IPS-18c (cell line): ENCODE results near the gene ZNF620.
"Not testable (repeated sequence)": the region's sequence is repeated elsewhere in the genome, so short reads cannot be mapped to it uniquely, and the experiment has no call there.

Experiments used
- H3K4me3 ChIP-seq: 2 replicates; pipeline ENCODE4 v1.7.0; 2013; ENCODE audit warnings: low read depth, mild to moderate bottlenecking, low read length, moderate library complexity; ENCODE audit not compliant: insufficient read depth
- H3K9me3 ChIP-seq: one replicate; pipeline ENCODE4 v1.6.1; 2013; ENCODE audit warnings: mild to moderate bottlenecking, low read length, moderate library complexity; ENCODE audit not compliant: control insufficient read depth, insufficient read depth

The ZNF620 gene

DNA sequence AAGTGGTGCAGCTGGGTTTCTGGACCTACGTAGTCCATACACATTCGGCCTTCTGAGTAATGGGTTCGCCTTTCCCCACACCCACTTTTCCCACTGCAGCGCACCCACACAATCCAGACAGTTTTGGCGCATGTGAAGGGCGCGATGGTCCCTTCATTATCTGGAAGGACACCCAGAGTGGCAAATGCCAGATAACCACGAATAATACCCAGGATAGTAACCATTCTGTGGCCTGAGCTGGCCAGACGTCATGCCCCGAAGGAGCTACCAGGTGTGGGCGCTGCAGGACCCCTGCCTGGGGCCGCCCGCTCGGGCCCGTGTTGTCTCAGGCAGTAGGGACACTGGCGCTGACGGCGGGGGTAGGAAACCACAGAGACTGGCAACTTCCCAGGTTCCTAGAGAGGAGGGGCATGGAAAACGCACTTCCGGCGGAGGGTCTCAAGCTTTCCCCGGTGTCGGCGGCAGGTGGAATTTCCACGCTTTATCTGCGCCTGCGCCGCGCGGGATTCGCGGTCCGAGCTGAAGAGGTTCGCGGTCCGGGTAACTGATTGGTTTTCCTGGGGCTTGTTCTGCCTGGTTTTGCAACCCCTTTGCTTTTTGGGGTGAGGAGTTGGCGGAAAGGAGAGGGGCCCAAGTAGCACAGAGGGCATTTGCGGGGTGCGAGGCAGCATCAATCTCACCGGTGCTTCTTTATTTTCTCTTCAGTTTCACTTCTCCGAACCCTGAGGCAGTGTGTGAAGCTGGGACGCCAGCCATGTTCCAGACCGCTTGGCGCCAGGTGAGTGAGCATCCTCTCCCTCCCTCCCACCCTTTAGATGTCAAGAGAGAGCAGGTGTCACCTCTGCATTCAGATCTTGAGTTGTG is at the start of gene ZNF620:
ZNF620 (plus strand) TSS at position 441 of the 864 bp plus-strand sequence; CDS start at position 755, 314 bp downstream.
- Histone ChIP-seq H3K9me3 (no peaks in the 10 kb centered on the region), H3K4me3 (peak within 1 kb of the TSS; percentile 92)

- Histone ChIP-seq H3K9me3 (no peaks in the 10 kb centered on the region), H3K4me3 (peak overlapping the region; percentile 96)
These were observed 49.4 kb upstream of the ZNF620 start for GRCh38 chr3:40456279-40456939.

- Histone ChIP-seq H3K9me3 (no peaks in the 10 kb centered on the region), H3K4me3 (peak within 1 kb of the TSS; percentile 96)
These were observed 48.7 kb upstream of the ZNF620 start, which contains the start of gene RPL14 for GRCh38 chr3:40456940-40457823. RPL14 (plus strand) TSS chr3:40457339; CDS start chr3:40457472, 133 bp downstream.

DNA sequence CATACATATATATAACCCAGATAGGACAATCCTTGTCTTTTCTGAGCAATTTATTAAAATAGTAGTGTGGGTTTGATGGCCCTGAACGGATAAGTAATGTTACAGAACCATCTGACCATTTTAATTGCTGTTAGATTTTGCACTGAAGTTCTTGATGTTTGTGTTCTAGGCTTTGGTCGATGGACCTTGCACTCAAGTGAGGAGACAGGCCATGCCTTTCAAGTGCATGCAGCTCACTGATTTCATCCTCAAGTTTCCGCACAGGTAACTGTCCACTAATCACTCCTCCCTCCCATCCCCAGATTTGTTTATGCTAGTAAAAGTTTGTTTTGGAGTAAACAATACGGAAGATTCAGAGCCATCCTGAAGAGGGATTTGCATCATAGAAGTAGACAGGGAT is 47.4 kb upstream of the ZNF620 start:
- Histone ChIP-seq H3K9me3 (no peaks in the 10 kb centered on the region), H3K4me3 (peak overlapping the region; percentile 96; the same call in 1 of the 2 replicates)

GRCh38 chr3:40460481-40460880 is 45.4 kb upstream of the ZNF620 start:
- not testable (repeated sequence) for H3K9me3 ChIP-seq

GRCh38 chr3:40461161-40461560 is 44.7 kb upstream of the ZNF620 start:
- Histone ChIP-seq H3K9me3 (no peaks in the 10 kb centered on the region), H3K4me3 (no peak overlapping the region)

More at GRCh38 chr3:40460481-40460880, 45.4 kb upstream of the ZNF620 start:
- H3K4me3 ChIP-seq: not testable (repeated sequence)

DNA sequence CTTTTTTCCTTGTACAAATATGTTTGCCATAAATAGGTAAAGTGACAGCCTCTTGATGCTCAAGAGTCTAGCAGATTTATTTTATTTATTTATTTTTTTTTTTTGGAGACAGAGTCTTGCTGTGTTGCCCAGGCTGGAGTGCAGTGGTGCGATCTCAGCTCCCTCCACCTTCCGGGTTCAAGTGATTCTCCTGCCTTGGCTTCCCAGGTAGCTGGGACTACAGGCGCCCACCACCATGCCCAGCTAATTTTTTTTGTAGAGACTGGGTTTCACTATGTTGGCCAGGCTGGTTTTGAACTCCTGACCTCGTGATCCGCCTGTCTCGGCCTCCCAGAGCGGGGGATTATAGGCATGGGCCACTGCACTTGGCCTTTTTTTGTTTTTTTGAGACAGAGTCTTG is 43.0 kb upstream of the ZNF620 start:
- not testable (repeated sequence) for H3K4me3 ChIP-seq, H3K9me3 ChIP-seq

GRCh38 chr3:40463579-40463978 is 42.3 kb upstream of the ZNF620 start:
- no peaks in the 10 kb centered on the region for H3K9me3 ChIP-seq
- no peak overlapping the region for H3K4me3 ChIP-seq

GRCh38 chr3:40464339-40465110 is 41.3 kb upstream of the ZNF620 start:
- no peaks in the 10 kb centered on the region for H3K9me3 ChIP-seq
- H3K4me3 ChIP-seq: no peak overlapping the region

GRCh38 chr3:40465111-40465407 is 40.8 kb upstream of the ZNF620 start:
- no peaks in the 10 kb centered on the region for H3K9me3 ChIP-seq
- no peak overlapping the region for H3K4me3 ChIP-seq

GRCh38 chr3:40465456-40465855 is 40.4 kb upstream of the ZNF620 start:
- H3K9me3 ChIP-seq: no peaks in the 10 kb centered on the region
- no peak overlapping the region for H3K4me3 ChIP-seq

- Histone ChIP-seq H3K4me3 (no peak overlapping the region), H3K9me3 (no peaks in the 10 kb centered on the region)
These were observed 37.8 kb upstream of the ZNF620 start for GRCh38 chr3:40468018-40468417.

DNA sequence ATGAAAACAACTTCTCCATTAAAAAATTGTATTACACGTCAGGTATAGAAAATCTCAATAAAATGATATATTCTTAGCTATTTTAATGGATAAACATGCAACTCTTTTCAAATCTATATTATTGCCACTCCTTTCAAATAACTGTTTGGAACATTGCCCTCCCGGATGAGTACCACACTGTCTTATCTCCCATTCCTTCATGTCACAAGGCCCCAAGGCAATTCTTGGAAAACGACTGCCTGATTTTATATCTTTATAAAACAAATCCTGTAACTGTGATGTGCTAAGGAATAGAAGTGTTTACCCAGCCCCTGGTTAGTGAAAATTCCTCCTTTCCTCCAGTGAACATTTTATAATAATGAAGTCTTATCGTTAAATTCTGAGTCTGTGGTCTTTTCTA is 35.1 kb upstream of the ZNF620 start:
- H3K9me3 ChIP-seq: no peaks in the 10 kb centered on the region
- no peak overlapping the region for H3K4me3 ChIP-seq

DNA sequence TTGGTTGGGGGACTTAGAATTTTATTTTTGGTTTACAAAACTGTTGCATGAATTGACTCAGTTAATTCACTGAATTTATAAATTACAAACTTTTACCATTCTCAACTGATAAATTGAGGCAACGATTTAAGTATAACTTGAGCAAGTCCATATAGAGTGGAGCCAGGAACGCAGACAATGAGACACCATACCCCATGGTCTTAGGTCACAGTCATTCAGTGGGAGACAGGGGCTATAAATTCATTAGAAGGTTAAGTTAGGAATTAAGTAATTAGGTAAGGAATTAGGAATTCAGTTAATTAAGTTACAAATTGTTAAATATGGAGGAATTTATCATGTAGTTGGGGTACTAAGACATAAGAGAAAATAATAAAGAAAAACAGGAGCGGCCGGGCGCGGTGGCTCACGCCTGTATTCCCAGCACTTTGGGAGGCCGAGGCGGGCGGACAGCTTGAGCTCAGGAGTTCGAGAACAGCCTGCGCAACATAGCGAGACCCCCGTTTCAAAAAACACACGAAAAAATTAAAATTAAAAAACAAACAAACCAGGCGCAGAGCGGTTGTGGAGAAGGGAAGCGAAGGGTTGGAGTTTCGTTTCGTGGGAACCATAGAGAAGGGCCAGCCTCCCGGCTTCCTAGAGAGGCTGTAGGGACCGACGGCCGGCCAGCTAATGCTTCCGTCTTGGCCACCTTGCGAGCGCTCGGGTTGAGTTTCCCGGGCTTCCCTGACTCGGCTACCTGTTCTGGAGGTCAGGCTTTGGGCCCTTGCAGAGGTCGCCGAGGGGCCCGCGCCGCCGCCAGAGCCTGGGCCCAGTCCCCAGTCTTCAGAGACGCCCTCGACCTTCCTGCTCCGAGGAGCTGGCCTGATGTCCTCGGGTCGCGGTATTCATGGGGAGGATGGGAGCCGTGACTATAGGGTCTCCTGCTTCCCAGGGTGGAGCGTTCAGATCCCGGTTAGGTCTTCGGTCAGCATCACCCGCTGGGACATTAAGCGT is 29.1 kb upstream of the ZNF620 start, which contains the start of gene ZNF619:
ZNF619 (plus strand) TSS at position 645 of the 993 bp plus-strand sequence. CDS start 858 bp downstream, outside the sequence.
- H3K9me3 ChIP-seq: no peaks in the 10 kb centered on the region
- peak within 1 kb of the TSS; percentile 41; the same call in 1 of the 2 replicates for H3K4me3 ChIP-seq

DNA sequence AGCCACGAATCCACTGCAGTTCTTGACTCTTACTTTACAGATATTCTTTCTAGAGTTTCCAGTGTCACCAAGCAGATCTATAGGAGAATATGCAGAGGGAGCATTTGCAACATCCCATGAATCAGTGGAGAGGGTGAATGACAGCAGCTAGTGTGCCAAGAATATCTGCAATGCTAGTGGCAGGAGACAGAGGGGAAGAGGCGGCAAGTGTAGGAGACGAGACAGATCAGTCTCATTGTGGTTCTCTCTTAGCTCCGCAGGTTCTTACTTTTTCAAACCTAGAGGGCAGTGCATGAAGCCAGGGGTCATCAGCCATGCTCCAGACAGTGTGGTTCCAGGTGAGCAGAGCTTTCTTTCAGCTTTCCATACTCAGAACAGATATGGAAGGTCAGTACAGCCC is 28.2 kb upstream of the ZNF620 start:
- no peaks in the 10 kb centered on the region for H3K9me3 ChIP-seq
- H3K4me3 ChIP-seq: no peak overlapping the region

- Histone ChIP-seq H3K9me3 (peaks cover 2% of the 10 kb centered on the region), H3K4me3 (no peak overlapping the region)
These were observed 18.7 kb upstream of the ZNF620 start for GRCh38 chr3:40487172-40487571.
